ENCODE measurements around the gene C1orf174.

- TF ChIP-seq CTCF (IDR thresholded peaks at IDR 0.05; ENCODE audit: low read length) (no peak), EZH2 (optimal IDR thresholded peaks at IDR 0.05; ENCODE audit: low read depth, low read length) (no peak), EZH2phosphoT487 (IDR thresholded peaks at IDR 0.05; ENCODE audit: low read length) (no peak)
Observed at GRCh38 chr1:3872546-3872945, 27.5 kb downstream of the C1orf174 start.

All from MM.1S (cell line).